ENCODE measurements around the gene JAKMIP1.

JAKMIP1 gene

GRCh38 chr4:6090931-6091330, 109.4 kb downstream of the JAKMIP1 start:
- H3K4me3 ChIP-seq (ENCODE audit: low read length) = no peak overlapping the region
- TF ChIP-seq CTCF (IDR thresholded peaks at IDR 0.05; ENCODE audit: insufficient read depth, low read depth, low read length, missing control alignments) = no peak
- DNase-seq (ENCODE audit: low read depth) = no peak

- DNase-seq (ENCODE audit: low read depth) = no peak
- TF ChIP-seq CTCF (IDR thresholded peaks at IDR 0.05; ENCODE audit: insufficient read depth, low read depth, low read length, missing control alignments) = no peak
- H3K4me3 ChIP-seq (ENCODE audit: low read length) = no peak overlapping the region
These were observed 111.4 kb downstream of the JAKMIP1 start for GRCh38 chr4:6088950-6089349.

- TF ChIP-seq CTCF (IDR thresholded peaks at IDR 0.05; ENCODE audit: insufficient read depth, low read depth, low read length, missing control alignments) = no peak
- DNase-seq (ENCODE audit: low read depth) = peak; percentile 4
- H3K4me3 ChIP-seq (ENCODE audit: low read length) = no peak overlapping the region
These were observed 112.5 kb downstream of the JAKMIP1 start for GRCh38 chr4:6087669-6088341.

GRCh38 chr4:6086846-6087245, 113.5 kb downstream of the JAKMIP1 start:
- TF ChIP-seq CTCF (IDR thresholded peaks at IDR 0.05; ENCODE audit: insufficient read depth, low read depth, low read length, missing control alignments) = no peak
- no peak overlapping the region for H3K4me3 ChIP-seq (ENCODE audit: low read length)

GRCh38 chr4:6085691-6086628, 114.4 kb downstream of the JAKMIP1 start:
- no peak for DNase-seq (ENCODE audit: low read depth)
- no peak for TF ChIP-seq CTCF (IDR thresholded peaks at IDR 0.05; ENCODE audit: insufficient read depth, low read depth, low read length, missing control alignments)
- no peak overlapping the region for H3K4me3 ChIP-seq (ENCODE audit: low read length)

More at GRCh38 chr4:6086846-6087245, 113.5 kb downstream of the JAKMIP1 start:
- DNase-seq (ENCODE audit: low read depth) = no peak

GRCh38 chr4:6085028-6085690, 115.2 kb downstream of the JAKMIP1 start:
- no peak for TF ChIP-seq CTCF (IDR thresholded peaks at IDR 0.05; ENCODE audit: insufficient read depth, low read depth, low read length, missing control alignments)
- DNase-seq (ENCODE audit: low read depth) = no peak
- H3K4me3 ChIP-seq (ENCODE audit: low read length) = no peak overlapping the region
